ENCODE results near the gene ITPR2.

Gene ITPR2

DNA sequence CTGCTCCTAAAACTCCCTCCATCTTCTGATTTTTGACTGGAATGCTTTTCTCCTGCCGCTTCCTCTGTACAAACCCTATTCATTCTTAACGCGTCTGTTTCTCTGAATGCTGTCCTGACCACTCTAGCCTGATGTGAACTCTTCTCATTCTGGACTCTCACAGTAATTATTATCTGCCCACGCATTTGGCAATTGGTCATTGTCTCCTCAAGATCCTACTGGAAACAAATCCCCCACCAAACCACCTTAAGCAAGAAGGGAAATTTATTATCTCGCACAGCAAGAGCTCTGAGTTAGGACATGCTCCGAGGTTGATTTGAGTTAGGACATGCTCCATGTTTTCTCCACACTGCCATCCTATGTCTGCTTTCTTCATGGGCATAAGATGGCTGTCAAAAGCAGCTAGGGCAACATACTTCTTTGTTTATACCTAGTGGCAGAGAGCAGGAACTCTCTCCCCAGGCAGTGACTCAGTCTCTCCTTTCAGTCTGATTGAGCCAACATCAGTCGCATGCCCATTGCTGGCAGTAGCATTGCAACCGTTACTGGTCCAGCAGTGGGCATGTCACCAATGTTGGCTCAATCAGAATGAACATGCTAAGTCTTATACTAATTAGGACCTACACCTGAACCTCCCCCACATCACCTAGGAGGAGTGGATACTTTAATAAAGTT is 535.5 kb downstream of the ITPR2 start:
- Histone ChIP-seq H3K4me1 (peaks cover 0 to 19% (median 8%) of the 10 kb centered on the region in 4 donors), H3K9me3 (no peaks in the 10 kb centered on the region), H3K4me3 (no peak overlapping the region), H3K27me3 (no peaks in the 10 kb centered on the region), H3K27ac (no peak overlapping the region), H3K36me3 (no peaks in the 10 kb centered on the region)
- intact Hi-C loops (cut with DNase I; ENCODE audit: low total_unique reads): loop anchor here (10.0 kb wide), 1 partner anchor 227 kb away; no protein-coding TSS in a partner anchor
- no peak for DNase-seq
- TF ChIP-seq CTCF (IDR thresholded peaks at IDR 0.05): no peak

DNA sequence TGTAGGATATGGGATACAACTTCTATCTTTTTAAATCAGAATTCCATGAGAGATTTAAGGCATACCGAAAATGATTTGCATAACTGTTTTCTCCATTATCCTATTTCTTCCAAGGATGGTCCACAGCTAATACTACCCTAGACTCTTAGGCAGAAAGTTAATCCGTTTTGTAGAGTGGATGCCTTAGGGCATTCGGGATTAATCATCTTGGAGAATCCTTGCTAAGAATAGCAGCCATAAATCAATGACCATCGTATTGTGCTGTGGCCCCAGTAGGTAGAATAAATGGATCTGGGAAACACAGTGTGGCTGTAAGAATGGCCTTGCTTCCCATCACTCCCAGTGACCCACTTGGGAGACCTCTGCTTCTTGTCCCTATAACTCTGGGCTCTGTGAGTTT is 538.0 kb downstream of the ITPR2 start:
- no peak for DNase-seq
- Histone ChIP-seq H3K27ac (no peak overlapping the region), H3K4me1 (peaks cover 0 to 19% (median 8%) of the 10 kb centered on the region in 4 donors), H3K36me3 (no peaks in the 10 kb centered on the region), H3K9me3 (no peaks in the 10 kb centered on the region), H3K4me3 (no peak overlapping the region), H3K27me3 (no peaks in the 10 kb centered on the region)
- intact Hi-C loops (cut with DNase I; ENCODE audit: low total_unique reads): loop anchor here (10.0 kb wide), 1 partner anchor 230 kb away; no protein-coding TSS in a partner anchor
- no peak for TF ChIP-seq CTCF (IDR thresholded peaks at IDR 0.05)

GRCh38 chr12:26293612-26294011 is 539.4 kb downstream of the ITPR2 start:
- Histone ChIP-seq H3K4me3 (no peak overlapping the region), H3K9me3 (no peaks in the 10 kb centered on the region), H3K27ac (no peak overlapping the region), H3K36me3 (no peaks in the 10 kb centered on the region), H3K27me3 (no peaks in the 10 kb centered on the region), H3K4me1 (peaks cover 0 to 10% (median 2%) of the 10 kb centered on the region in 4 donors)
- no peak for TF ChIP-seq CTCF (IDR thresholded peaks at IDR 0.05)
- intact Hi-C loops (cut with DNase I; ENCODE audit: low total_unique reads): loop anchor here (10.0 kb wide), 1 partner anchor 231 kb away; no protein-coding TSS in a partner anchor
- DNase-seq: no peak

- Histone ChIP-seq H3K9me3 (no peaks in the 10 kb centered on the region), H3K4me1 (peaks cover 0 to 11% (median 10%) of the 10 kb centered on the region in 4 donors), H3K27me3 (no peaks in the 10 kb centered on the region), H3K4me3 (no peak overlapping the region), H3K36me3 (no peaks in the 10 kb centered on the region), H3K27ac (no peak overlapping the region)
- TF ChIP-seq CTCF (IDR thresholded peaks at IDR 0.05): no peak
- intact Hi-C loops (cut with DNase I; ENCODE audit: low total_unique reads): loop anchor here (10.0 kb wide), 1 partner anchor 232 kb away; no protein-coding TSS in a partner anchor
- no peak for DNase-seq
Measured at GRCh38 chr12:26292596-26292995, 540.4 kb downstream of the ITPR2 start.

GRCh38 chr12:26290565-26290964 is 542.4 kb downstream of the ITPR2 start:
- DNase-seq: no peak
- intact Hi-C loops (cut with DNase I; ENCODE audit: low total_unique reads): loop anchor here (10.0 kb wide), 1 partner anchor 234 kb away; no protein-coding TSS in a partner anchor

More at GRCh38 chr12:26290565-26290964, 542.4 kb downstream of the ITPR2 start:
- Histone ChIP-seq H3K36me3 (no peaks in the 10 kb centered on the region), H3K27me3 (no peaks in the 10 kb centered on the region), H3K4me3 (no peak overlapping the region), H3K27ac (no peak overlapping the region), H3K4me1 (peaks cover 0 to 21% (median 18%) of the 10 kb centered on the region in 4 donors), H3K9me3 (no peaks in the 10 kb centered on the region)
- no peak for TF ChIP-seq CTCF (IDR thresholded peaks at IDR 0.05)

All from tibial artery (tissue), 4 donors.